Stimulated activated naive CD8-positive, alpha-beta T cell treated with anti-CD3 and anti-CD28 coated beads, Interleukin-15, amount 100 ng/mL, for 72 hours (primary cell): ENCODE data around the gene ZBTB4.
"Not testable (repeated sequence)": the region's sequence is repeated elsewhere in the genome, so short reads cannot be mapped to it uniquely, and the experiment has no call there.

Source experiments
- ATAC-seq: fragments of 150-1000 bp; cut with Tn5 transposase; 2 replicates; pipeline ENCODE4 v1.10.0; 2021; ENCODE audit warnings: mild to moderate bottlenecking, moderate library complexity
- DNase-seq, 2 donors: peaks; one replicate each; pipeline ENCODE4 v3.0.0; 2021 to 2022
- H3K27ac Mint-ChIP-seq, 2 donors: one replicate each; pipeline ENCODE4 v1.8.0; 2022; ENCODE audit warnings: mild to moderate bottlenecking in 2 of 2, mixed read lengths in 2 of 2, moderate library complexity in 2 of 2
- H3K27me3 Mint-ChIP-seq: one replicate; pipeline ENCODE4 v1.8.0; 2022; ENCODE audit warnings: mixed read lengths
- H3K4me1 Mint-ChIP-seq: one replicate; pipeline ENCODE4 v1.8.0; 2022; ENCODE audit warnings: mild to moderate bottlenecking, mixed read lengths
- H3K4me3 Mint-ChIP-seq, 2 donors: one replicate each; pipeline ENCODE4 v1.8.0; 2022; ENCODE audit warnings: mild to moderate bottlenecking in 2 of 2, mixed read lengths in 2 of 2, moderate library complexity in 1 of 2
- H3K9me3 Mint-ChIP-seq, 2 donors: one replicate each; pipeline ENCODE4 v1.8.0; 2022; ENCODE audit warnings: mixed read lengths in 2 of 2

The ZBTB4 gene

GRCh38 chr17:7481275-7481674 lies 1.8 kb upstream of the ZBTB4 start, which contains the start of gene SLC35G6:
Gene SLC35G6 (plus strand): TSS chr17:7481446. CDS start chr17:7481517, 71 bp downstream.
- peak within 1 kb of the TSS; percentile 90 to 99 for H3K4me3 Mint-ChIP-seq
- not testable (repeated sequence) for ATAC-seq, DNase-seq, H3K27me3 Mint-ChIP-seq, H3K9me3 Mint-ChIP-seq
- peak within 1 kb of the TSS; percentile 10 to 96 for H3K27ac Mint-ChIP-seq
- peaks cover 77% of the 10 kb centered on the region for H3K4me1 Mint-ChIP-seq

- peaks cover 79% of the 10 kb centered on the region for H3K4me1 Mint-ChIP-seq
- no peak for DNase-seq
- no peak for ATAC-seq
- peak overlapping the region; percentile 93 for H3K27ac Mint-ChIP-seq
- H3K9me3 Mint-ChIP-seq, result no peaks in the 10 kb centered on the region
- no peaks in the 10 kb centered on the region for H3K27me3 Mint-ChIP-seq
- H3K4me3 Mint-ChIP-seq, result peak overlapping the region; percentile 90 to 99
Observed at GRCh38 chr17:7480089-7480384, 606 bp upstream of the ZBTB4 start.

GRCh38 chr17:7478276-7479212 lies 887 bp downstream of the ZBTB4 start:
- Mint-ChIP-seq H3K27ac (peak overlapping the region; percentile 78 to 90), H3K9me3 (no peaks in the 10 kb centered on the region), H3K4me3 (peak overlapping the region; percentile 89 to 99), H3K4me1 (peaks cover 73% of the 10 kb centered on the region), H3K27me3 (no peaks in the 10 kb centered on the region)
- peak; percentile 57 to 65 for DNase-seq
- ATAC-seq, result peak; percentile 56

- H3K9me3 Mint-ChIP-seq, result no peaks in the 10 kb centered on the region
- DNase-seq (no peak), ATAC-seq (peak; percentile 3)
- no peaks in the 10 kb centered on the region for H3K27me3 Mint-ChIP-seq
- peak overlapping the region; percentile 78 to 90 for H3K27ac Mint-ChIP-seq
- H3K4me1 Mint-ChIP-seq, result peaks cover 75% of the 10 kb centered on the region
- H3K4me3 Mint-ChIP-seq, result peak overlapping the region; percentile 89 to 99
Observed at GRCh38 chr17:7477392-7478275, 1.8 kb downstream of the ZBTB4 start.

GRCh38 chr17:7476951-7477350 lies 2.5 kb downstream of the ZBTB4 start:
- no peak for DNase-seq
- Mint-ChIP-seq H3K27me3 (no peaks in the 10 kb centered on the region), H3K27ac (no peak overlapping the region), H3K9me3 (no peaks in the 10 kb centered on the region), H3K4me3 (peak overlapping the region; percentile 89 to 99), H3K4me1 (peaks cover 74% of the 10 kb centered on the region)
- no peak for ATAC-seq

GRCh38 chr17:7476494-7476893 lies 2.9 kb downstream of the ZBTB4 start:
- H3K4me1 Mint-ChIP-seq, result peaks cover 74% of the 10 kb centered on the region
- H3K27me3 Mint-ChIP-seq, result no peaks in the 10 kb centered on the region
- H3K27ac Mint-ChIP-seq, result peak overlapping the region; percentile 0 to 82
- H3K4me3 Mint-ChIP-seq, result peak overlapping the region; percentile 89 to 99
- DNase-seq, result no peak
- no peak for ATAC-seq
- H3K9me3 Mint-ChIP-seq, result no peaks in the 10 kb centered on the region

- ATAC-seq (no peak), DNase-seq (no peak)
- peak overlapping the region in 1 of 2 donors; percentile 75 for H3K27ac Mint-ChIP-seq
- H3K4me1 Mint-ChIP-seq, result peaks cover 70% of the 10 kb centered on the region
- peak overlapping the region; percentile 89 to 99 for H3K4me3 Mint-ChIP-seq
- no peaks in the 10 kb centered on the region for H3K27me3 Mint-ChIP-seq
- no peaks in the 10 kb centered on the region for H3K9me3 Mint-ChIP-seq
Observed at GRCh38 chr17:7475764-7476422, 3.5 kb downstream of the ZBTB4 start.

GRCh38 chr17:7474767-7475166 lies 4.7 kb downstream of the ZBTB4 start:
- not testable (repeated sequence) for H3K27me3 Mint-ChIP-seq, H3K9me3 Mint-ChIP-seq, H3K4me3 Mint-ChIP-seq, ATAC-seq, DNase-seq
- Mint-ChIP-seq H3K27ac (peak overlapping the region in 1 of 2 donors; percentile 71), H3K4me1 (peaks cover 60% of the 10 kb centered on the region)

GRCh38 chr17:7471729-7472128 lies 7.7 kb downstream of the ZBTB4 start:
- Mint-ChIP-seq H3K27me3 (no peaks in the 10 kb centered on the region), H3K4me3 (no peak overlapping the region), H3K9me3 (no peaks in the 10 kb centered on the region), H3K27ac (peak overlapping the region in 1 of 2 donors; percentile 58), H3K4me1 (peaks cover 62% of the 10 kb centered on the region)
- DNase-seq (no peak), ATAC-seq (no peak)

GRCh38 chr17:7470457-7470973 lies 8.9 kb downstream of the ZBTB4 start:
- H3K4me1 Mint-ChIP-seq, result peaks cover 58% of the 10 kb centered on the region

GRCh38 chr17:7469843-7470242 lies 9.6 kb downstream of the ZBTB4 start:
- not testable (repeated sequence) for H3K27ac Mint-ChIP-seq, H3K27me3 Mint-ChIP-seq, H3K9me3 Mint-ChIP-seq, H3K4me3 Mint-ChIP-seq, ATAC-seq, DNase-seq
- H3K4me1 Mint-ChIP-seq, result peaks cover 52% of the 10 kb centered on the region

More at GRCh38 chr17:7470457-7470973, 8.9 kb downstream of the ZBTB4 start:
- DNase-seq, ATAC-seq, H3K9me3 Mint-ChIP-seq, H3K27me3 Mint-ChIP-seq, H3K4me3 Mint-ChIP-seq, H3K27ac Mint-ChIP-seq: not testable (repeated sequence)

GRCh38 chr17:7468804-7469389 lies 10.5 kb downstream of the ZBTB4 start:
- Mint-ChIP-seq H3K9me3 (no peaks in the 10 kb centered on the region), H3K4me1 (peaks cover 52% of the 10 kb centered on the region), H3K27me3 (no peaks in the 10 kb centered on the region), H3K4me3 (no peak overlapping the region), H3K27ac (no peak overlapping the region)
- DNase-seq, result no peak
- no peak for ATAC-seq

- no peaks in the 10 kb centered on the region for H3K9me3 Mint-ChIP-seq
- H3K4me3 Mint-ChIP-seq, result no peak overlapping the region
- no peak for DNase-seq
- no peak for ATAC-seq
- peaks cover 50% of the 10 kb centered on the region for H3K4me1 Mint-ChIP-seq
- H3K27me3 Mint-ChIP-seq, result no peaks in the 10 kb centered on the region
- no peak overlapping the region for H3K27ac Mint-ChIP-seq
Observed at GRCh38 chr17:7468290-7468689, 11.1 kb downstream of the ZBTB4 start.

GRCh38 chr17:7467498-7467897 lies 11.9 kb downstream of the ZBTB4 start:
- H3K27me3 Mint-ChIP-seq, result no peaks in the 10 kb centered on the region
- no peak for DNase-seq
- ATAC-seq, result no peak

More at GRCh38 chr17:7467498-7467897, 11.9 kb downstream of the ZBTB4 start:
- peaks cover 42% of the 10 kb centered on the region for H3K4me1 Mint-ChIP-seq
- H3K27ac Mint-ChIP-seq, result peak overlapping the region in 1 of 2 donors; percentile 85
- no peak overlapping the region for H3K4me3 Mint-ChIP-seq
- no peaks in the 10 kb centered on the region for H3K9me3 Mint-ChIP-seq
